GM18867 (cell line): ENCODE results near the gene RPL9.
"Not testable (repeated sequence)": the region's sequence is repeated elsewhere in the genome, so short reads cannot be mapped to it uniquely, and the experiment has no call there.

Experiments used
- ATAC-seq: cut with Tn5 transposase; IDR thresholded peaks from one replicate; pipeline ENCODE4 v1.9.1; 2021; ENCODE audit warnings: mild to moderate bottlenecking, moderate library complexity; ENCODE audit not compliant: unreplicated experiment

Gene RPL9

DNA sequence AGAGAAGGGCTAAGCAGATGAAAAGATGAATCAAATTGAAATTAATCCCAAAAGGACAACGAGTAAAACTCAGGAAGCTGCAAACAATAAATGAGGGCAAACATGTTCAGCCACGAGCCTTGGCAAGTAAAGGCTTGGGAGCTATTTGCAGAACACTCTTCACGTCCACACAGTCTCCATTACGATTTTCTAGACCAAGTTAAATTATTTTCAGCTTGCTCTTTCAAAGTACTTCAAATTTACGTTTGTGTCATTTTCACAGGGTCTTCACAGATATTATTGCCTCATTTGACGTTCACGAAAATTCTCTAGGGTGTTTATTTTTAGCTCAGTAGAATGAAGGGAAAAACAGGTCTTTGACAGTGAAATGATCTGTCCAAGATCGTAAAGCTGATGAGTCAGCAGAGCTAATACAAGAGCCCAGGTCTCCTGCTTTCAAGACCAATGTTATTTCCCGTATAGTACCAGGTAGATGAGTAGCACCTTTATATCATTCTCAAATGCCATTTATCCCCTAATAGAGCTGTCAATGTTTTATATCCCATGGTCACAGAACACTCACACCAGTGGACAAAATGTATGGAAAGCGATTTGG lies 31.1 kb downstream of the RPL9 start:
- no peak for ATAC-seq

DNA sequence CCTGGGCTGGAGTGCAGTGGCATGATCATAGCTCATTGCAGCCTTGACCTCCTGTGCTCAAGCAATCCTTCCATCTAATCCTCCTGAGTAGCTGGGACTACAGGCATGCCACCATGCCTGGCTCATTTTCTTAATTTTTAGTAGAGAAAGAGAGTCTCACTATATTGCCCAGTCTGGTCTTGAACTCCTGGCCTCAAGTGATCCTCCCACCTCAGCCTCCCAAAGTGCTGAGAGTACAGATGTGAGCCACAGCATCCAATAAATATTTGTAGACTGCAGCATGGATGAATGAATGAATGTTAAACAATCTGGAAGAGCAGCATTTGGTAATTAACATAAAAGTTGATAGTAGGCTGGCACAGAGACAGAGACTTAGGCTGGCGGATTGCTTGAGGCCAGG lies 32.0 kb downstream of the RPL9 start:
- no peak for ATAC-seq

DNA sequence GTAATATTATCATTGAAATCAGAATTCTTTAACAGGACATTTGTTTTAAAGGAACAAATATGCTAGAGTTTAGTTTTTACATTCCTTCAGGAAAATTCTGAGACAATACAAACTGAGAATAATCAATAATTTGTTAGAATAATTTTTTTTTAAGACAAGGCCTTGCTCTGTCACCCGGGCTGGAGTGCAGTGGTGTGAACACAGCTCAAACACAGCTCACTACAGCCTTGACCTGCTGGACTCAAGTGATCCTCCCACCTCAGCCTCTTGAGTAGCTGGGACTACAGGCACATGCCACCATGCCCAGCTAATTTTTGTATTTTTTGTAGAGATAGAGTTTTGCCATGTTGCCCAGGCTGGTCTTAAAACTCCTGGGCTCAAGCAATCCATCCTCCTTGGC lies 33.4 kb downstream of the RPL9 start:
- not testable (repeated sequence) for ATAC-seq

GRCh38 chr4:39422247-39422646 lies 36.5 kb downstream of the RPL9 start:
- ATAC-seq: no peak

- ATAC-seq: no peak
Measured at GRCh38 chr4:39415678-39416283, 42.9 kb downstream of the RPL9 start.

DNA sequence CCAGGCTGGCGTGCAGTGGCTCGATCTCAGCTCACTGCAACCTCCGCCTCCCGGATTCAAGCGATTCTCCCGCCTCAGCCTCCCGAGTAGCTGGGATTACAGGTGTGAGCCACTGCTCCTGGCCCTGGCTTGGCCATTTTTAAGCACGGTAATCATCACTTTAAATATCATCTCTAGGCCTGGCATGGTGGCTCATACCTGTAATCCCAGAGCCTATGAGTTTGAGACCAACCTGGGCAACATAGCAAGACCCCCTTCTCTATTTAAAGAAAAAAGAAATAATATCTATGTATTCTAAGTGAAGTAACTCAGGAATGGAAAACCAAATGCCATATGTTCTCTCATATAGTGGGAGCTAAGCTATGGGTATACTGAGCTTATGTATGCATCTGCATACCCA lies 47.2 kb downstream of the RPL9 start:
- not testable (repeated sequence) for ATAC-seq

GRCh38 chr4:39410415-39410814 lies 48.3 kb downstream of the RPL9 start:
- ATAC-seq: no peak

DNA sequence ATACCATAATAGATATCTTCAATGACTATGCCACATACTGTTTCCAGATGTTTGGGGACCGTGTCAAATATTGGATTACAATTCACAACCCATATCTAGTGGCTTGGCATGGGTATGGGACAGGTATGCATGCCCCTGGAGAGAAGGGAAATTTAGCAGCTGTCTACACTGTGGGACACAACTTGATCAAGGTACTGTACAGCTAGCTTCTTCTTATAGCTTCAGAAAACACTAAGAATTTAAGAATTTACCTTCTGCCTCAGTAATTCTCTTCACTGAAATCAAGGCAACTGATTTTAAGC lies 51.2 kb downstream of the RPL9 start:
- no peak for ATAC-seq

- ATAC-seq: no peak
Measured at GRCh38 chr4:39406763-39407583, 51.7 kb downstream of the RPL9 start, which contains the start of gene KLB. Gene KLB (plus strand): TSS chr4:39406930. CDS start chr4:39406950, 20 bp downstream.
